H9 (cell line): ENCODE results near the gene ZNF366. TPM values are rescaled to one million over a fixed set of nuclear protein-coding genes. Genes with fewer than 3 reads are reported as not detected.

ENCODE experiments used
- DNase-seq: peaks from one replicate; pipeline ENCODE4 v3.0.0-alpha.2; 2017
- H2AFZ ChIP-seq: one replicate; pipeline ENCODE4 v1.6.1; 2013; ENCODE audit warnings: mild to moderate bottlenecking, low read length, control low read depth, moderate library complexity
- H2AK5ac ChIP-seq: 2 replicates; pipeline ENCODE4 v1.6.1; 2013; ENCODE audit warnings: low read length, control low read depth, mixed read lengths; ENCODE audit not compliant: insufficient read length
- H2BK120ac ChIP-seq: one replicate; pipeline ENCODE4 v1.6.1; 2013; ENCODE audit warnings: low read depth, mild to moderate bottlenecking, low read length, control low read depth, inconsistent platforms; ENCODE audit not compliant: poor library complexity, severe bottlenecking
- H2BK12ac ChIP-seq: 2 replicates; pipeline ENCODE4 v1.6.1; 2013; ENCODE audit warnings: low read length, control low read depth, mixed read lengths, low read depth; ENCODE audit not compliant: insufficient read length
- H2BK15ac ChIP-seq: 2 replicates; pipeline ENCODE4 v1.6.1; 2013; ENCODE audit warnings: low read depth, low read length, control low read depth
- H2BK20ac ChIP-seq: one replicate; pipeline ENCODE4 v1.6.1; 2013; ENCODE audit warnings: low read depth, mild to moderate bottlenecking, low read length, control low read depth, inconsistent platforms; ENCODE audit not compliant: poor library complexity, severe bottlenecking
- H2BK5ac ChIP-seq: 2 replicates; pipeline ENCODE4 v1.6.1; 2013; ENCODE audit warnings: low read length, control low read depth, mixed read lengths; ENCODE audit not compliant: insufficient read length
- H3K14ac ChIP-seq: 2 replicates; pipeline ENCODE4 v1.6.1; 2013; ENCODE audit warnings: low read length, control low read depth; ENCODE audit not compliant: insufficient read depth
- H3K18ac ChIP-seq: 2 replicates; pipeline ENCODE4 v1.6.1; 2013; ENCODE audit warnings: low read depth, mild to moderate bottlenecking, mixed read lengths, low read length, control low read depth; ENCODE audit not compliant: insufficient read length
- H3K23ac ChIP-seq: 2 replicates; pipeline ENCODE4 v1.6.1; 2013; ENCODE audit warnings: low read length, control low read depth, mixed read lengths, low read depth; ENCODE audit not compliant: insufficient read length
- H3K23me2 ChIP-seq: 2 replicates; pipeline ENCODE4 v1.6.1; 2013; ENCODE audit warnings: low read depth, mild to moderate bottlenecking, mixed read lengths, low read length, control low read depth; ENCODE audit not compliant: insufficient read length, poor library complexity, severe bottlenecking
- H3K27ac ChIP-seq: 2 replicates; pipeline ENCODE4 v1.5.1; 2013; ENCODE audit warnings: low read length, control low read depth, mixed read lengths, low read depth; ENCODE audit not compliant: insufficient read length
- H3K27me3 ChIP-seq: 2 replicates; pipeline ENCODE4 v1.6.1; 2013; ENCODE audit warnings: low read length, control low read depth, inconsistent platforms; ENCODE audit not compliant: insufficient read depth
- H3K4ac ChIP-seq: 2 replicates; pipeline ENCODE4 v1.6.1; 2013; ENCODE audit warnings: low read depth, mild to moderate bottlenecking, control low read depth, inconsistent platforms, low read length, moderate library complexity
- H3K4me1 ChIP-seq: 2 replicates; pipeline ENCODE4 v1.6.1; 2013; ENCODE audit warnings: low read length, control low read depth, inconsistent platforms; ENCODE audit not compliant: insufficient read depth
- H3K4me2 ChIP-seq: 2 replicates; pipeline ENCODE4 v1.6.1; 2013; ENCODE audit warnings: low read length, control low read depth, mixed read lengths; ENCODE audit not compliant: insufficient read length, insufficient read depth
- H3K56ac ChIP-seq: 2 replicates; pipeline ENCODE4 v1.6.1; 2013; ENCODE audit warnings: low read depth, mild to moderate bottlenecking, mixed read lengths, low read length, control low read depth; ENCODE audit not compliant: insufficient read length
- H3K79me1 ChIP-seq: 2 replicates; pipeline ENCODE4 v1.6.1; 2013; ENCODE audit warnings: low read depth, mild to moderate bottlenecking, moderate library complexity, low read length, control low read depth, inconsistent platforms; ENCODE audit not compliant: insufficient read depth, poor library complexity, severe bottlenecking
- H3K79me2 ChIP-seq: 2 replicates; pipeline ENCODE4 v1.6.1; 2013; ENCODE audit warnings: low read length, control low read depth, inconsistent platforms; ENCODE audit not compliant: insufficient read depth
- H3K9ac ChIP-seq: 2 replicates; pipeline ENCODE4 v1.6.1; 2013; ENCODE audit warnings: low read length, control low read depth, mixed read lengths; ENCODE audit not compliant: insufficient read length; ENCODE audit errors: extremely low read depth
- H3K9me3 ChIP-seq: one replicate; pipeline ENCODE4 v1.6.1; 2013; ENCODE audit warnings: low read depth, low read length, inconsistent platforms; ENCODE audit not compliant: control insufficient read depth
- H3T11ph ChIP-seq: one replicate; pipeline ENCODE4 v1.6.1; 2013; ENCODE audit warnings: mild to moderate bottlenecking, low read length, control low read depth, inconsistent platforms
- H4K20me1 ChIP-seq: one replicate; pipeline ENCODE4 v1.6.1; 2013; ENCODE audit not compliant: control insufficient read depth, insufficient read length, insufficient read depth
- H4K5ac ChIP-seq: 2 replicates; pipeline ENCODE4 v1.6.1; 2013; ENCODE audit warnings: low read depth, mild to moderate bottlenecking, mixed read lengths, low read length, control low read depth; ENCODE audit not compliant: insufficient read length
- H4K8ac ChIP-seq: replicated peaks from 2 replicates; pipeline ENCODE4 v1.6.1; 2013; ENCODE audit warnings: low read length, control low read depth, mixed read lengths, low read depth; ENCODE audit not compliant: insufficient read length
- H4K91ac ChIP-seq: 2 replicates; pipeline ENCODE4 v1.6.1; 2013; ENCODE audit warnings: low read depth, mild to moderate bottlenecking, moderate library complexity, mixed read lengths, low read length, control low read depth; ENCODE audit not compliant: insufficient read length
- H3K27ac Mint-ChIP-seq, 3 experiments: 2 replicates in 2 of 3; 3 replicates in 1 of 3; pipeline ENCODE4 v1.8.0; 2020 to 2021; ENCODE audit warnings: mixed read lengths in 3 of 3, mild to moderate bottlenecking in 1 of 3, moderate library complexity in 1 of 3
- H3K27me3 Mint-ChIP-seq: 2 replicates; pipeline ENCODE4 v1.8.0; 2021; ENCODE audit warnings: low read depth, mild to moderate bottlenecking, moderate library complexity, mixed read lengths
- H3K36me3 Mint-ChIP-seq, 3 experiments: 2 replicates in 2 of 3; 3 replicates in 1 of 3; pipeline ENCODE4 v1.8.0; 2020 to 2021; ENCODE audit warnings: low read depth in 3 of 3, mixed read lengths in 3 of 3; ENCODE audit not compliant: insufficient read depth in 1 of 3
- H3K4me1 Mint-ChIP-seq, 2 experiments: 2 replicates each; pipeline ENCODE4 v1.8.0; 2020; ENCODE audit warnings: mixed read lengths in 2 of 2
- H3K4me3 Mint-ChIP-seq, 2 experiments: 2 replicates in 1 of 2; 3 replicates in 1 of 2; pipeline ENCODE4 v1.8.0; 2020 to 2021; ENCODE audit warnings: mild to moderate bottlenecking in 2 of 2, mixed read lengths in 2 of 2, moderate library complexity in 1 of 2
- H3K9me3 Mint-ChIP-seq, 2 experiments: 2 replicates in 1 of 2; 3 replicates in 1 of 2; pipeline ENCODE4 v1.8.0; 2020; ENCODE audit warnings: mild to moderate bottlenecking in 2 of 2, mixed read lengths in 2 of 2, moderate library complexity in 1 of 2
- WGBS: extraction: QIAGEN DNeasy Blood & Tissue Kit; methylation state at CpG from one replicate; pipeline ENCODE4 v1.1.7; 2013; ENCODE audit warnings: missing lambda C conversion rate, low lambda C conversion rate, mixed read lengths; ENCODE audit not compliant: insufficient read length; ENCODE audit errors: extremely low coverage; 5-methylcytosine and 5-hydroxymethylcytosine counted together
- total RNA-seq: library from RNA; stranded (reverse); gene quantifications from 2 replicates; pipeline ENCODE4 v1.2.1, GENCODE V29; 2021
- TF ChIP-seq, protein P1 (sequence below): fragments of 200-600 bp; sonication (generic); conservative IDR thresholded peaks from 3 replicates; pipeline ENCODE4 v1.8.0; 2021; ENCODE audit warnings: antibody characterized with exemption, mild to moderate bottlenecking

The ZNF366 gene
- total RNA-seq, 1 experiment from 2014 or later: not detected

DNA sequence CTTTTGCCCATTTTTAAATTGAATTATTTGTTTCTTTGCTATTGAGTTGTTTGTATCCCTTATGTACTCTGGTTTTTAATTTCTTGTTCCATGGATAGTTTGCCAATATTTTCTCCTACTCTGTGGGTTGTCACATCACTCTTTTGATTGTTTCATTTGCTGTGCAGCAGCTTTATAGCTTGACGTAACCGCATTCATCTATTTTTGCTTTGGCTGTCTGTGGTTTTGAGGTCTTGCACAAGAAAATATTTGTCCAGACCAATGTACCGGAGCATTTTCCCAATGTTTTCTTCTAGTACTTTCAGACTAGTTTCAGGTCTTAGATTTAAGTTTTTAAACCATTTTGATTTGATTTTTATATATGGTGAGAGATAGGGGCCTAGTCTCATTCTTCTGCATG, 36.2 kb upstream of the ZNF366 start:
- H2AFZ ChIP-seq: no peak overlapping the region
- no peak overlapping the region for H2AK5ac ChIP-seq
- H3K27me3 ChIP-seq: no peaks in the 10 kb centered on the region
- Mint-ChIP-seq H3K4me3 (no peak overlapping the region), H3K27me3 (peaks cover 2% of the 10 kb centered on the region; the same call in 1 of the 2 replicates), H3K36me3 (peaks cover 0 to 4% (median 0%) of the 10 kb centered on the region in 3 experiments; a peak in 1 of 7 replicates), H3K9me3 (peaks cover 3 to 7% of the 10 kb centered on the region in 2 experiments; a peak in 4 of 5 replicates), H3K4me1 (peaks cover 10 to 12% of the 10 kb centered on the region in 2 experiments), H3K27ac (no peak overlapping the region)
- DNase-seq: no peak
- H3K79me1 ChIP-seq: no peaks in the 10 kb centered on the region
- no peak overlapping the region for H4K91ac ChIP-seq
- H3K9ac ChIP-seq: no peak overlapping the region
- H3K18ac ChIP-seq: no peak overlapping the region
- no peak overlapping the region for H3K27ac ChIP-seq
- no peak overlapping the region for H3K4me2 ChIP-seq
- H2BK20ac ChIP-seq: no peak overlapping the region
- TF ChIP-seq, protein P1, sequence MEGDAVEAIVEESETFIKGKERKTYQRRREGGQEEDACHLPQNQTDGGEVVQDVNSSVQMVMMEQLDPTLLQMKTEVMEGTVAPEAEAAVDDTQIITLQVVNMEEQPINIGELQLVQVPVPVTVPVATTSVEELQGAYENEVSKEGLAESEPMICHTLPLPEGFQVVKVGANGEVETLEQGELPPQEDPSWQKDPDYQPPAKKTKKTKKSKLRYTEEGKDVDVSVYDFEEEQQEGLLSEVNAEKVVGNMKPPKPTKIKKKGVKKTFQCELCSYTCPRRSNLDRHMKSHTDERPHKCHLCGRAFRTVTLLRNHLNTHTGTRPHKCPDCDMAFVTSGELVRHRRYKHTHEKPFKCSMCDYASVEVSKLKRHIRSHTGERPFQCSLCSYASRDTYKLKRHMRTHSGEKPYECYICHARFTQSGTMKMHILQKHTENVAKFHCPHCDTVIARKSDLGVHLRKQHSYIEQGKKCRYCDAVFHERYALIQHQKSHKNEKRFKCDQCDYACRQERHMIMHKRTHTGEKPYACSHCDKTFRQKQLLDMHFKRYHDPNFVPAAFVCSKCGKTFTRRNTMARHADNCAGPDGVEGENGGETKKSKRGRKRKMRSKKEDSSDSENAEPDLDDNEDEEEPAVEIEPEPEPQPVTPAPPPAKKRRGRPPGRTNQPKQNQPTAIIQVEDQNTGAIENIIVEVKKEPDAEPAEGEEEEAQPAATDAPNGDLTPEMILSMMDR: no peak
- no CpG with 5 or more reads among the region's 3 CpGs for WGBS
- H4K5ac ChIP-seq: no peak overlapping the region
- no peak overlapping the region for H2BK12ac ChIP-seq
- H3T11ph ChIP-seq: no peak overlapping the region
- no peak overlapping the region for H4K8ac ChIP-seq
- no peak overlapping the region for H3K4ac ChIP-seq
- no peak overlapping the region for H3K56ac ChIP-seq
- no peak overlapping the region for H3K14ac ChIP-seq
- H3K9me3 ChIP-seq: no peaks in the 10 kb centered on the region
- no peak overlapping the region for H2BK120ac ChIP-seq
- H3K4me1 ChIP-seq: no peaks in the 10 kb centered on the region
- H2BK15ac ChIP-seq: no peak overlapping the region
- no peak overlapping the region for H3K23ac ChIP-seq
- no peaks in the 10 kb centered on the region for H3K79me2 ChIP-seq
- no peaks in the 10 kb centered on the region for H3K23me2 ChIP-seq
- H2BK5ac ChIP-seq: no peak overlapping the region
- no peaks in the 10 kb centered on the region for H4K20me1 ChIP-seq
